ENCODE results near the gene NAT16.
"Not testable (repeated sequence)": the region's sequence is repeated elsewhere in the genome, so short reads cannot be mapped to it uniquely, and the experiment has no call there.

Gene NAT16

GRCh38 chr7:101125989-101126650 is 54.0 kb downstream of the NAT16 start:
- DNase-seq = peak; percentile 85

GRCh38 chr7:101124376-101125056 is 55.6 kb downstream of the NAT16 start:
- peak; percentile 81 for DNase-seq

- DNase-seq = no peak
These were observed 56.4 kb downstream of the NAT16 start for GRCh38 chr7:101123703-101124068.

GRCh38 chr7:101122933-101123702 is 57.0 kb downstream of the NAT16 start:
- DNase-seq = no peak

GRCh38 chr7:101121991-101122932 is 57.8 kb downstream of the NAT16 start:
- peak; percentile 96 for DNase-seq

GRCh38 chr7:101121631-101121990 is 58.5 kb downstream of the NAT16 start:
- not testable (repeated sequence) for DNase-seq
